ENCODE data around the gene BLOC1S1. TPM values are rescaled to one million over a fixed set of nuclear protein-coding genes. Genes with fewer than 3 reads are reported as not detected.

BLOC1S1 gene
- total and polyA plus RNA-seq, 8 donors: 69.4 to 123 (median 77.1) TPM

GRCh38 chr12:55682087-55682796 lies 33.6 kb upstream of the BLOC1S1 start:
- Histone ChIP-seq H3K9me3 (no peaks in the 10 kb centered on the region), H3K27ac (peak overlapping the region in 1 of 2 donors; percentile 50), H3K27me3 (peaks cover 0 to 11% of the 10 kb centered on the region in 2 donors), H3K4me3 (peak overlapping the region in 1 of 2 donors; percentile 34), H3K36me3 (no peaks in the 10 kb centered on the region), H3K4me1 (peaks cover 0 to 27% of the 10 kb centered on the region in 2 donors)
- DNase-seq (no peak), ATAC-seq (no peak)
- no peak for TF ChIP-seq CTCF (IDR thresholded peaks at IDR 0.05)
- intact Hi-C loops (cut with DNase I): no loop called here

GRCh38 chr12:55683676-55684075 lies 32.2 kb upstream of the BLOC1S1 start:
- intact Hi-C loops (cut with DNase I): no loop called here

GRCh38 chr12:55684761-55685370 lies 31.0 kb upstream of the BLOC1S1 start:
- peaks cover 0 to 11% of the 10 kb centered on the region in 2 donors for H3K27me3 ChIP-seq
- intact Hi-C loops (cut with DNase I): no loop called here
- H3K27ac ChIP-seq: no peak overlapping the region
- no peak for TF ChIP-seq CTCF (IDR thresholded peaks at IDR 0.05)
- H3K4me1 ChIP-seq: peaks cover 0 to 21% of the 10 kb centered on the region in 2 donors
- DNase-seq (no peak), ATAC-seq (no peak)
- no peaks in the 10 kb centered on the region for H3K36me3 ChIP-seq
- no peaks in the 10 kb centered on the region for H3K9me3 ChIP-seq
- H3K4me3 ChIP-seq: no peak overlapping the region

More at GRCh38 chr12:55683676-55684075, 32.2 kb upstream of the BLOC1S1 start:
- no peaks in the 10 kb centered on the region for H3K36me3 ChIP-seq
- no peak overlapping the region for H3K27ac ChIP-seq
- no peak for TF ChIP-seq CTCF (IDR thresholded peaks at IDR 0.05)
- no peak overlapping the region for H3K4me3 ChIP-seq
- no peaks in the 10 kb centered on the region for H3K9me3 ChIP-seq
- DNase-seq: no peak
- H3K27me3 ChIP-seq: peaks cover 0 to 11% of the 10 kb centered on the region in 2 donors
- ATAC-seq: no peak
- H3K4me1 ChIP-seq: peaks cover 0 to 21% of the 10 kb centered on the region in 2 donors

- no peaks in the 10 kb centered on the region for H3K36me3 ChIP-seq
- intact Hi-C loops (cut with DNase I): no loop called here
- no peak overlapping the region for H3K4me3 ChIP-seq
- no peak overlapping the region for H3K27ac ChIP-seq
- peaks cover 0 to 11% of the 10 kb centered on the region in 2 donors for H3K27me3 ChIP-seq
- no peaks in the 10 kb centered on the region for H3K9me3 ChIP-seq
- no peak for TF ChIP-seq CTCF (IDR thresholded peaks at IDR 0.05)
- no peak for ATAC-seq
- no peak for DNase-seq
- H3K4me1 ChIP-seq: peaks cover 0 to 20% of the 10 kb centered on the region in 2 donors
Measured at GRCh38 chr12:55685671-55686070, 30.2 kb upstream of the BLOC1S1 start.

- no peaks in the 10 kb centered on the region for H3K36me3 ChIP-seq
- intact Hi-C loops (cut with DNase I): no loop called here
Measured at GRCh38 chr12:55686366-55687010, 29.4 kb upstream of the BLOC1S1 start.

More at GRCh38 chr12:55686366-55687010, 29.4 kb upstream of the BLOC1S1 start:
- no peak for ATAC-seq
- DNase-seq: no peak
- peaks cover 0 to 8% of the 10 kb centered on the region in 2 donors for H3K27me3 ChIP-seq
- no peak overlapping the region for H3K4me3 ChIP-seq
- H3K9me3 ChIP-seq: no peaks in the 10 kb centered on the region
- no peak for TF ChIP-seq CTCF (IDR thresholded peaks at IDR 0.05)
- H3K27ac ChIP-seq: no peak overlapping the region
- H3K4me1 ChIP-seq: peaks cover 0 to 11% of the 10 kb centered on the region in 2 donors
